ENCODE data around the gene TRIM67.
"Not testable (repeated sequence)": the region's sequence is repeated elsewhere in the genome, so short reads cannot be mapped to it uniquely, and the experiment has no call there.

Gene TRIM67

GRCh38 chr1:231203259-231204057 is 41.6 kb downstream of the TRIM67 start:
- no peak for DNase-seq (ENCODE audit: low read depth in 2 of 2)

- no peak for DNase-seq (ENCODE audit: low read depth in 2 of 2)
Observed at GRCh38 chr1:231206856-231207255, 45.0 kb downstream of the TRIM67 start.

- no peak for DNase-seq (ENCODE audit: low read depth in 2 of 2)
Observed at GRCh38 chr1:231207437-231207836, 45.6 kb downstream of the TRIM67 start.

GRCh38 chr1:231208980-231209379 is 47.1 kb downstream of the TRIM67 start:
- no peak for DNase-seq (ENCODE audit: low read depth in 2 of 2)

GRCh38 chr1:231209531-231209930 is 47.7 kb downstream of the TRIM67 start:
- no peak for DNase-seq (ENCODE audit: low read depth in 2 of 2)

- no peak for DNase-seq (ENCODE audit: low read depth in 2 of 2)
Observed at GRCh38 chr1:231210126-231210525, 48.3 kb downstream of the TRIM67 start.

GRCh38 chr1:231211005-231211857 is 49.4 kb downstream of the TRIM67 start:
- peak; percentile 76 to 84 for DNase-seq (ENCODE audit: low read depth in 2 of 2)

GRCh38 chr1:231212301-231212700 is 50.4 kb downstream of the TRIM67 start:
- DNase-seq (ENCODE audit: low read depth in 2 of 2) = not testable (repeated sequence)

GRCh38 chr1:231213831-231214573 is 52.1 kb downstream of the TRIM67 start:
- no peak for DNase-seq (ENCODE audit: low read depth in 2 of 2)

- no peak for DNase-seq (ENCODE audit: low read depth in 2 of 2)
Observed at GRCh38 chr1:231214918-231215680, 53.2 kb downstream of the TRIM67 start.

- DNase-seq (ENCODE audit: low read depth in 2 of 2) = no peak
Observed at GRCh38 chr1:231215681-231216385, 54.0 kb downstream of the TRIM67 start.

GRCh38 chr1:231216498-231216897 is 54.6 kb downstream of the TRIM67 start:
- DNase-seq (ENCODE audit: low read depth in 2 of 2) = no peak

GRCh38 chr1:231217056-231217455 is 55.2 kb downstream of the TRIM67 start:
- DNase-seq (ENCODE audit: low read depth in 2 of 2) = no peak

- no peak for DNase-seq (ENCODE audit: low read depth in 2 of 2)
Observed at GRCh38 chr1:231218078-231218477, 56.2 kb downstream of the TRIM67 start.

- no peak for DNase-seq (ENCODE audit: low read depth in 2 of 2)
Observed at GRCh38 chr1:231219422-231220401, 57.9 kb downstream of the TRIM67 start.

- DNase-seq (ENCODE audit: low read depth in 2 of 2) = no peak
Observed at GRCh38 chr1:231220801-231221200, 58.9 kb downstream of the TRIM67 start.

- DNase-seq (ENCODE audit: low read depth in 2 of 2) = no peak
Observed at GRCh38 chr1:231226156-231226555, 64.3 kb downstream of the TRIM67 start.

- no peak for DNase-seq (ENCODE audit: low read depth in 2 of 2)
Observed at GRCh38 chr1:231231511-231231910, 69.7 kb downstream of the TRIM67 start.

All from stimulated activated CD8-positive, alpha-beta memory T cell treated with anti-CD3 and anti-CD28 coated beads, Interleukin-15, amount 100 ng/mL, for 4 hours (primary cell).